HK-2 (cell line): ENCODE results near the gene KLHL7.
"Not testable (repeated sequence)": the region's sequence is repeated elsewhere in the genome, so short reads cannot be mapped to it uniquely, and the experiment has no call there.

Source experiments
- DNase-seq: peaks from one replicate; pipeline ENCODE4 v3.0.0-alpha.2; 2018; ENCODE audit not compliant: unreplicated experiment

The KLHL7 gene

DNA sequence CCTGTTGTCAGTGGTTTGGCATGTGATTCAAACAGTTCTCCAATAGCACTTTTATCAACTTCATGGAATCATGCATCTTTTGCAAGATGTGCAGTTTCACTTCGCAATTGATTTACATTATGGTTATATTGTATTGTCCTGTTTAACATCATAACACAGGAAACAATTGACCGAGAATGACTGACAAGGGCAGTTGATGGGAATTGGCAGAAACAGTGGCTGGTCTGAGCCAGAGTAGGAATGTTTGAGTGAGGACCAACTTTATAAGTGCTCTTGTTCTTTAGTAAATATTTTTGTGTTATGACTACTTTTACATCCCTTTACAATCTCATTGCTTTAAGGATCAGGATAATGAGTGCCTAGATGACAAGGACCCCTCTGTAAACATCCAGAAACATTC, 2.2 kb downstream of the KLHL7 start:
- no peak for DNase-seq

DNA sequence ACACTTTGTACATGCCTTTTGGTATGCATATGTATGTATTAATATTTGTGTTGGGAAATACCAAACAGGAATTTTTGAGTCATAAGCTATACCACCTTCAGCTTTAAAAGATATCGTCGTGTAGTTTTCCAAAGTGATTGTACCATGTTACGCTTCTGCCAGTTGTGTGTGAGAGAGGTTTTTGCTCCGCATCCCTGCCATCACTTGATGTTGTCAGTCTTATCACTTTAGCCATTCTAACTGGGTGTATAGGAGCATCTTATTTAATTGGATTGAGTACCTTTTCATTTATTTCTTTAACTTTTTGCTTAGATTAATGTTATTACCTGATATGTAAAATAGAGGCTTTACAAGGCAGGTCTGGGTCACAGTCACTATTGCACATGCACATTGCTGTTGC, 3.4 kb downstream of the KLHL7 start:
- DNase-seq, result no peak

DNA sequence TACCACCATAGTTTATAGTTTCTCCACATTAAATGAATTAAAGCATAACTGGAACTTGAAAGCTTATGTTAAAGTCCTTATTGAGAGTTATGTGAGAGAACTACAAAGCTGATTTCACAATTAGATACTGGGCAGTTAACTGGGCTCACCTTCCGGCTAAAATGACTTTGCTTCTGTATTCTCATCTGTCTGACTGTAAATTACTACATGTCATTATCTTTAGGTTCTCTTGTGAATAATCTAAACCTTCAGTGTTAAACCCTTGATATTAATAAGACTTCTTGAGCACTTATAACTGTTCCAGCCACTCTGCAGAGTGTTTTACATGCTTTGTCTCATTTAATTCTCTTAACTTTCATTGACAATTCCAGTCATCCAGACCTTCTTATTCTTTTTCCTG, 3.9 kb downstream of the KLHL7 start:
- no peak for DNase-seq

DNA sequence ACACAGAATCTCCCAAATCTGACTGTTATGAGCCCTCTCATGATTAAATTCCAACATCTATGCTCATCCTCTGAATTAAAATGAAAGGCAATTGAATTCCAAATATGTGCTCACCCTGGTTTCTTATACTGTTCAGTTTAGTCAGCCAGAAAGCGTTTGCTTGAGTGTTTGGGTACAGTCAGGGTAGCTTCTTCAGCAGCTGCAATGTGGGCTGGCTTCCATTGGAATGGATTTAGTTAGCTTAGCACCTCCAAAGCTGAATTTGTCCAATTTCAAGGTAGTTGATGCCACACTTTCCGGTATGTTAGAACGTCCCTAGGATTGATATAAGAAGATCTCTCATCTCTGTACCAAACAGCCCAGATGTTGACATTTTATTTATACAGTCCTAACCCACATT, 9.3 kb downstream of the KLHL7 start:
- DNase-seq, result no peak

DNA sequence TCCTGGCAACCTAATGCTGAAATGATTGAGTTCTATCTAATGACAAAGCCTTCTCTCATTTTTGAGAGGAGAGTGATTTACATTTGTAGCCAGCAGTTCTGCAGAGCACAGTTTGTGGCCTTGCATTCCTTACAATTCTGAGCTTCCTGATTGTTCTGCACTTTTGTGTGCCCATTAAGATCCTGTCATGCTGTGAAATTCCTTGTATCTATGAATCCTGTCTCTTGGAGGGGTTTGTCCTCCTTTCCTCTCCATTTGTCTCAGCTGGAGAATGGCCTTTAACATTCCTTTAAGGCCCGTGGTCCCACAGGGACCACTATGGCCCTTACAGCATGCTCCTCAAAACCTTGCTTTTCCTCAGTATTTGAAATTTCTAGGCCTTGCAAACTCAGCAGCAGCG, 10.4 kb downstream of the KLHL7 start:
- DNase-seq, result no peak

DNA sequence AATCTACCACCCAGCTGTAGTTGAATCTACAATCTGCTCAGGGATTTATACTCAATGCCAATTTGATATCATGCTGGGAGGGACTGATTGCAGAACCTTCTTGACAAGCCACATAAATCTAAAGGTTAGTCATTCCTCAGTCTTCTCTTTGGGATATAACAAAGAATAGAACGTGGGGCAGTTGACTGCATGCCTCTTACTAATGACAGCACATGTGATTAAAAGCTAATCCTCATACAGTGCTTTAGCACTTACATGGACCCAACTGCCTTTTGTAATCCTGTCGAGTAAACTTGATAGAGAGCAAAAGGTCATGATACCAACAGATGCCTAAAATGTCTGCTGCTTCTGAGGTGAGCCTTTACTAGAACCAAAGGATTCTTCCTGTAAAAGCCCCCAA, 12.3 kb downstream of the KLHL7 start:
- DNase-seq, result no peak

DNA sequence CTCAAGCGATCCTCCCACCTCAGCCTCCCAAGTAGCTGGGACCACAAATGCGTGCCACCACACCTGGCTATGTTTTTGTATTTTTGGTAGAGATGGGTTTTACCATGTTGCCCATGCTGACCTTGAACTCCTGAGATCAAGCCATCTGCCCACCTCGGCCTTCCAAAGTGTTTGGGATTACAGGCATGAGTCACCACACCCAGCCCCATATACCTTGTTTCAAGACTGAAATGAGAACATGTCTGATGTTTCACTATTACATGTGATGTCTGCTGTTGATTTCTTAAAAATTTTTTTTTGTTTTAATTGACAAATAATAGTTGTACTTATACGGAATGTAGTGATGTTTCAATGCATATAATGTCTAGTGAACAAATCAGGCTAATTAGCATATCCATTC, 14.5 kb downstream of the KLHL7 start:
- DNase-seq, result no peak

DNA sequence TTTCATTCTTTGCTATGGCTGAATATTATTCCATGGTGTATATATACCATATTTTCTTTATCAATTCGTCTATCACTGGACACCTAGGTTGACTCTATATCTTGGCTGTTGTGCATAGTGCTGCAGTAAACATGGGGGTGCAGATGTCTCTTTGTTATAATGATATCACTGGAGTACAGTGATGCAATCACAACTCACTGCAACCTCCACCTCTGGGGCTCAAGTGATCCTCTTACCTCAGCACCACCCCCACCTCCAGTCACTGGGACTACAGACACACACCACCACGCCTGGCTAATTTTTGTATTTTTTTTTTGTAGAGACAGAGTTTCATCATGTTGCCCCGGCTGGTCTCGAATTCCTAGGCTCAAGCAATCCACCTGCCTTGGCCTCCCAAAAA, 15.6 kb downstream of the KLHL7 start:
- no peak for DNase-seq

DNA sequence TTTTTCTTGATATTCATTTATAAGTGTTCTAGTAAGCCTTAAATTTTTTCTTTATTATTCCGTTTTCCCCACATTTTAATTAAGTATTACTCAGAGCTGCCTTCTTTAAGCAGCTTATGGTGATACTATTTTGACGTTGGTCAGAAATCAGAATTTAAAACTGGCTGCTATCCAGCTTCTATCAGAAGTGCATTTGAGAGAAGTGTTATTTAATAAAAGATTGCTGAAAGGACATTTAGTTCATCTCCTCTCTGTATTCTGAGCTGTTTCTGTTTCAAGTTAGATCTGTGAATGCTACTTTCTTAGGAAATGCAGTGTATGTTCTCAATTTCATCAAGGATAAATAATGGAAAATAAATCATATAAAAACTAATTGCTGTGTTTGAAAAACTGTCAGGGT, 17.4 kb downstream of the KLHL7 start:
- no peak for DNase-seq

DNA sequence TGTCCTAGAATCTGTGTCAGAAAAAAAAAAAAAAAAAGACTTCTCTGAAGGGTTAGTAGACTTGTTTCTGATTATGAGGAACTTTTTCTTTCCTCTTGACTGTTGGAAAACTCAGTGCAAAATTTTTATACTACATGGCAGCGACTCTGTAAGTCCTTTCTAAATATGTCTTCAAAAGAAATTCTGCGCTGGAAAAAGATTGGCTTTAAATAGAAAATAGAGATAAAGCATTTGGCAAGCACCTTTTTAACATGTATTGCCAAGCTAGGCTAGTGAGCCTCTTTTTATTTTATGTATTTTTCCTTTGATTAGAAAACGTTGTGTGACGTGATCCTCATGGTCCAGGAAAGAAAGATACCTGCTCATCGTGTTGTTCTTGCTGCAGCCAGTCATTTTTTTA, 17.9 kb downstream of the KLHL7 start:
- no peak for DNase-seq

DNA sequence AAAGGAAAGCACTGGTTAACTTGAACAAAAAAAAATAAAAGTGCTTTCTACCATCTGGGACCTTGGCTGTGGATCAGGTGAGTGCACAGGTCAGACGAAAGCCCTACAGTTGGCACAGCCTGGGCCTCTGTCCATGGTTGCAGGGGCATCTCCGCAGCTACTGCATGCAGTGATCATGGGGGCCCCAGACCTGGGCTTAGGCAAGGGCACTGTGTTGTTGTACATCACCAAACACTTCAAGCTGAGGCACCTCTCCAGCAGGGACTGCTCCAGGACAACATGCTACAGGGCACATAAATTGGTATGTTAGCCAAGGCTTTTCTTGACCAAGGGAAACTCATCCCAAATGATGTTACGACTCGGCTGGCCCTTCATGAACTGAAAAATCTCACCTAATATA, 23.5 kb downstream of the KLHL7 start:
- no peak for DNase-seq

DNA sequence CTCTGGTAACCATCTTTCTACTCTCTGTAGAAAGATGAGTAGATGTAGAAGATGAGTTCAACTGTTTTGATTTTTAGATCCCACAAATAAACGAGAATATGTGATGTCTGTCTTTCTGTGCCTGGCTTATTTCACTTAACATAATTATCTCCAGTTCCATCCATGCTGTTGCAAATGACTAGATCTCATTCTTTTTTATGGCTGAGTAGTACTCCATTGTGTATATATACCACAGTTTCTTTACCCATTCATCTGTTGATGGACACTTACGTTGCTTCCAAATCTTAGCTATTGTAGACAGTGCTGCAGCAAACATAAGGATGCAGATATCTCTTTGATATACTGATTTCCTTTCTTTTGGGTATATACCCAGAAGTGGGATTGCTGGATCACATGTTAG, 26.2 kb downstream of the KLHL7 start:
- not testable (repeated sequence) for DNase-seq

DNA sequence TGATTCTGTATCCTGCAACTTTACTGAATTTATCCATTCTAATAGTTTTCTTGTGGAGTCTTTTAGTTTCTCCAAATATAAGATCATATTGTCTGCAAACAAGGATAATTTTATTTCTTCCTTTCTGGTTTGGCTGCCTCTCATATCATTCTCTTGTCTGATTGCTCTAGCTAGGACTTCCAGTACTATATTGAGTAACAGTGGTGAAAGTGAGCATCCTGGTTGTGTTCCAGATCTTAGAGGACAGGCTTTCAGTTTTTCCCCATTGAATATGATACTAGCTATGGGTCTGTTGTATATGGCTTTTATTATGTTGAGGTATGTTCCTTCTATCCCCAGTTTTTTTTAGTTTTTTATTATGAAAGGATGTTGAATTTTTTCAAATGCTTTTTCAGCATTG, 28.2 kb downstream of the KLHL7 start:
- no peak for DNase-seq

DNA sequence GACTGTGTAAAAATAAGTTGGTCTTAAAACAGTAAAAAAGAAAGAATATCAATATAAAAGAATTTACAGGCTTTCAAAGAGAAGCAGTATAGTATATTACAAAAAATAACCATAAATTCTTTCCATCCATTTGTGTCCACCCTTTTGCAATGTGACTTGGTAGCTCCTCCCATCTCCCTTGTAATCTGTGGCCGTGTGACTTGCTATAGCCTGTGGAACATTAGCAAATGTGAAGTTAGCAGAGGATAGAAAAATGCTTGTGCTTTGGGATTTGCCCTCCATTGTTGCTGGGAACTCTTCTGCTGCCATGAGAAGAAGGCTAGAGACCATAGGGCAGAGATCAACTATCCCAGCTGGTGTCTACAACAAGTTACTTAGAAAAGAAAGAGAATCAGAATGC, 30.2 kb downstream of the KLHL7 start:
- no peak for DNase-seq

DNA sequence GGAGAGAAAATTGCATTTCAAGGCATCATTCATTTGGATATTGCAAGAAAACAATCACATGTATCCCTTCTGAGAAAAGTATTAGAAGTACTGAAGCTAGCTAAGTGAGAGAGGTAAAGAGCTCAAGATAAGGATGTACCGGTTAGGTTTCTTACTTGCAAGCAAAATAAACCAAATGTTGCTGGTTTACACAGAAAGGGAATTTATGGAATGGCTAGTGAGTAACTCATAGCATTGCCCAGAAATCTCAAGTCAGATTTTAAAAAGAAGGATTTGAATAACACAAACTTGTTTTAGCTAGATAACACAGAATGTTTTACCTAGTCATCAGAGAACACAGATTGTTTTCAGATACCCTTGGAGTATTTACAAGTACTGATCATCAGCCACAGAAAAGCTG, 30.6 kb downstream of the KLHL7 start:
- no peak for DNase-seq

DNA sequence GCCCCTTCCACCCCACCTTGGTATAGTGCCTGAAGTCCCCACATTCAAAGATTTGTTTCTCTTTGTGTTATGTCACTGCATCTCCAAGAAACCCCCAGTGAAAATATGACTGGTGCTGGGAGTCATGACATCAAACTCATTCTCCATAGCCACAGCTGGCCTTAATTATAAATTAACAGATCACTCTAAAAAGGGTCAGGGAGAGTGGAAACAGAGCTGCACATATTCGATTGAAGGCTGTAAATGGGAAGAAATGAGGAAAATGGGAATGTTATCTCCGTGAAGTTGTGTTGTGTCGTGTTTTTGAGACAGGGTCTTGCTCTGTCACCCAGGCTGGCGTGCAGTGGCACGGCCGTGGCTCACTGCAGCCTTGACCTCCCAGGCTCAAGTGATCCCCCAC, 52.1 kb downstream of the KLHL7 start:
- DNase-seq, result no peak

DNA sequence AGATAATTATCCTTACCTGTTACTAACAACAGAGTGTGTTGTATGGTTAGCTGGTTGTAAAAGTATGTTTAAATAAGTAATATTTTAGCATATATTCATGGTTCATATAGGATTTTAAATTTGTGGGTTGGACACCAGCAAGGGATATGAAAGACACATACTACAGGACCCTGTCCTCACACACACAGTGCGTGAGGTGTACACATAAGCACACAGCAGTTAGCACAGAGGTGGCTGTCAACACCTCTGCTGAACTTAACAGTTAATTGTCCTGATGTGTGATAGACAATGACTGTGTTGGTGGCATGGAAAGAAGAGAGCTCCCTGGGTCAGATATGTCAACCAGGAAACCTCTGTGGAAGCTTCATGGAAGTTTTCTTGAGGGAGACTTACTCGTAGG, 53.0 kb downstream of the KLHL7 start:
- DNase-seq, result no peak

DNA sequence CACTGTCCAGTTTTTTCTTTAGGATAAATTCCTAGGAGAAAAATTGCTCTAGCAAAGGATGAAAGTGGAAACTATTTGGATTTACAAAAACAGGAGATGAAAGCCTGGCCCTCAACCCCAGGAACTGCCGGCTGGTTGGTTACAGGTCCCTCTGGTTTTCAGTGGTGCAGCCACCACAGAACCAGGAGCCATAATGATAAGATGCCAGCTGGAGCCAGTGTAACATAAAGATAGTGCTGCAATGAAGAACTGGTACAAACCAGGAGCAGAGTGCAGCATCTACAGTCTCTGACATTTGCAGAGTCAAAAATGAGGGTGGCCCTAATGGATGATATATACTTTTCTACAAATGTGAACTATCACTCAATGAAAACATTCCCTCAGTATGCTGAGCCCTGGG, 55.9 kb downstream of the KLHL7 start:
- DNase-seq, result no peak

DNA sequence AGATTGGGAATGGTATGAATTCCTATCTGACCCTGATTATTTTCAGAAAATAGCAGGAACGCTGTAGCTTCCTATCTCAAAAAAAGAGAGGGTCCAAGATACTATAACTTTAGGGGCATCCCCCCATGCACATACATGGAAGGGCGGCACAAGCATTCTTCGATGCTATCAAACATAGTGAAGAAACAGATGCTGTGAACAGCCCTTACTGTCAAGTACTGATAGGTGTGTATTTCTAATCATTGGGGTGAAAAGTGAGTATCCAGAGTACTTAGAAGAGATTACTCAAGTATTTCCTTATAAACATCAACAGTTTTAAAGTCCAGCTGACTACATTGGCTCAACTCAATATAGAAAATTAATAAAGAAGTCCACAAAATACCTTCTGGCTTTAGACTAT, 59.3 kb downstream of the KLHL7 start:
- no peak for DNase-seq

DNA sequence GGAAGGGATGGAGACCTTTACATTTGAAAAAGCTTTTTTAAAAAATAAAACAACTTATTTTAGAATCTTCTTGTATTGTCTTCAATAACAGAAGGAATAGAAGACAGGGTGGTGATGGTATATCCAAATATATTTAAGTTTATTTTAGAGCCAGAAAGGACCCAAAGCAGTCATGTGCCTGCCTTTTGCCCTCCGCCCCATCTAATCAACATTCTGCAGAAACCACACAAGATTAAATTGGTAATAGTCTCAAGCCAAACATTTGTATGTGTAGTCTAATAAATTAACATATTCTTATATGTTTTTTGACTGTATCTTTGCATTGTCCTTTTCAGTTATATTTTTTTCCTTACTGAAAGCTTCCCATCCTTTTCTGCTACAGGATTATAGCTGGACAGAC, 59.7 kb downstream of the KLHL7 start:
- no peak for DNase-seq

DNA sequence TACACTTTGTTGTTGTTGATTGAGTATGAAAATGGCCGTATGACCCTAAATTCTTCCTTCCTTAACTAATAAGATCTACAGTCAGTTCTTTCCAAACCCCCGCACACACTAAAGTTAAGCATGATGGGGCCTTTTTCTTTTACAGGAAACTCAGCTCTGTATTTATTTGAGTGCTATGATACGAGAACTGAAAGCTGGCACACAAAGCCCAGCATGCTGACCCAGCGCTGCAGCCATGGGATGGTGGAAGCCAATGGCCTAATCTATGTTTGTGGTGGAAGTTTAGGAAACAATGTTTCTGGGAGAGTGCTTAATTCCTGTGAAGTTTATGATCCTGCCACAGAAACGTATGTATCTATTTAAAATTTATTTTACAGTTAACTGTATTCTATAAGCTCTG, 62.1 kb downstream of the KLHL7 start:
- DNase-seq, result no peak

DNA sequence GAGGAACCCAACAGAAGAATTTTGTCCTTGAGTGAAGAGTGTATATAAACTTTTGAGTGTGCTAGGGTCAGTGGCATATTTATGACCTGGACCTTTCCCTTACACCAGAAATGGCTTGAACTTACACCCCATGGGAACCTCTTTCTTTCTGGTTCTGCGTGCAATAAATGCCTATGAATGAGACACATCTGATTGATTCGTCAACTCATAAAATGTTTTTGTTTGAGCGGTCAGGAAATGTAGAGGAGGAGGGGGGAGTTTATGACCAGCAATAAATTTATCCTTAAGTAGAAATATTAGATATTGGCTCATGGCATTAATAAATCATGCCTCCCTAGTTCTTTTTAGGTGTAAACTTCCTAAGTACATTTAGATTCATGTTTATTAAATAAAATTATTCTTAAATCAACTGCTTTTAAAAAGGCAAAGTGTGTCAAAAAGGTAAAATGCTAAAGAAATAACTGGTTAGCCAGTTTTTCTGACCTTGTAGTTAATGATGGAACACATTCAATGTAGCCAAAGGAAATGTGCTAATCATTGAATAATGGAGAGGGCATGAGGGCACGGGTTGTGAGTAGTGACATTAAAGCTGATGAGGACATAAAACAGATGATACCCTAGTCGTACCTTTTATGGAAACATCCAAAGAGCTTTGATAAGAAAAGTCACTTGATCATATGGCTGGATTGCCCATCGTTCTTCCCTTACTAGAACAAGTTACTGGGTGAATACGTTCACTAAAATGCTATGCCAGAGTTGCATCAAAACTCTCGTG, 62.7 kb downstream of the KLHL7 start:
- no peak for DNase-seq

DNA sequence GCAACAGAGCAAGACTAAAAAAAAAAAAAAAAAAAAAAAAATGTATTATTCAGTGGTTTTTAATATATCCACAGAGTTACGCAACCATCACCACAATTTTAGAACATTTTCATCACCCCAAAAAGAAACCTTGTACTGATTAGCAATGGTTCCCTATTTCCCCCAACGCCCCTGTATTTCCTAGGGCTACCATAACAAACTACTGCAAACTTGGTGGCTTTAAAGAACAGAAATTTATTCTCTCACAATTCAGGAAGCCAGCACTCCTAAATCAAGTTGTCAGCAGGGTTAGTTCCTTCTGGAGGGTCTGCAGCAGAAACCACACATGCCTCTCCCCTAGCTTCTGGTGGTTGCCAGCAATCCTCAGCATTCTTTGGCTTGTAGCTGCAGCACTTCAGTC, 70.4 kb downstream of the KLHL7 start:
- no peak for DNase-seq
